OCI-LY7 (cell line): ENCODE results near the gene RIN3.

ENCODE experiments used
- CTCF ChIP-seq: fragments of 200-600 bp; sonication (generic); conservative IDR thresholded peaks from 2 replicates; pipeline ENCODE4 v1.5.1; 2014; ENCODE audit warnings: mild to moderate bottlenecking, antibody characterized with exemption, low read length, moderate library complexity, mixed read lengths
- EZH2phosphoT487 ChIP-seq: fragments of 200-600 bp; sonication (generic); IDR thresholded peaks from 2 replicates; pipeline ENCODE4 v1.6.1; 2018; ENCODE audit warnings: low read depth, borderline replicate concordance, mild to moderate bottlenecking, mixed run types, antibody characterized with exemption, low read length, moderate library complexity, mixed read lengths

- no peak for TF ChIP-seq CTCF
- TF ChIP-seq EZH2phosphoT487, result no peak
These were observed 36.3 kb downstream of the RIN3 start for GRCh38 chr14:92549859-92550230.
